Measurements from ENCODE around the gene NR3C1.

NR3C1 gene

DNA sequence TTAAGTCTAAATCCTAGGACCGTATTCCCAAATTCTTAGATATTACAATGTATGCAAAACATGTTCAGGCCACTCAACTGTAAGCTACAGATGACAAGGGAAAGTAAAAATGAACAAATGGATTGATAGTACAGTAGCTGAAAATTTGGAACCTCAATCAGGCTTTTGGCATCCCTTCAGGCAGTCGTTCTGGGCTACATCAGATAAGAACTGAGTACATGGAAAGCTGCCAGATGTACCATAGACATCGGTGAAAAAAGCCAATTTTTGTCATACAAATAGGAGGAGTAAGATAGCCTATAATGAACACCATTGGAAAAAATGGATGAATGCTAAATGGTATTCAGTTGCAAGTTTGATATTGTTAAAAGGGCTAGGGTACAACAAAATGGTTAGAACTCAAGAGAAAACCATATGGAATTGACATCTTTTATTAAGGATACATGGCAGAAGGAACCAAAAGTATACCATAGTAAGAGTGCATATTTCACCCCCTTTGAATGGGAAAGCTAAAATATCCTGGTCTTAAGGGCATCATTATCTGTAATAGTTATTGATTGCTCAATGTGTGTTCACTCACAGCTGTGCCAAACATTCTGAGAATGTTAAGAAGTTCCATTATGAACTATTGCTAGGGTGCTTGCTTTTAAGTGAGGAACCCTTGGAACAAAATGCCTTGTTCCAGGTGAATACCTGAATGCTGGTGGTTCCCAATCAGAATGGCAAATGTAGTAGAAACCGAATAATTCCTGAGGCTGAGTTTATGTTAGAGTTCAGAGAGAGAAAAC lies 86.4 kb downstream of the NR3C1 start:
- peaks cover 10% of the 10 kb centered on the region for H3K4me1 ChIP-seq (ENCODE audit: control insufficient read depth, insufficient read depth, low read length)
- H3K27me3 ChIP-seq (ENCODE audit: control insufficient read depth, insufficient read depth, low read length), result no peaks in the 10 kb centered on the region
- no peaks in the 10 kb centered on the region for H3K9me3 ChIP-seq (ENCODE audit: control insufficient read depth, low read length)
- no peak overlapping the region for H3K9ac ChIP-seq (ENCODE audit: low read length)
- no peaks in the 10 kb centered on the region for H3K36me3 ChIP-seq (ENCODE audit: control insufficient read depth, insufficient read depth, low read length)
- H3K4me3 ChIP-seq (ENCODE audit: low read length), result no peak overlapping the region

- Histone ChIP-seq H3K27me3 (ENCODE audit: control insufficient read depth, insufficient read depth, low read length) (no peaks in the 10 kb centered on the region), H3K9me3 (ENCODE audit: control insufficient read depth, low read length) (no peaks in the 10 kb centered on the region), H3K36me3 (ENCODE audit: control insufficient read depth, insufficient read depth, low read length) (no peaks in the 10 kb centered on the region), H3K4me3 (ENCODE audit: low read length) (no peak overlapping the region), H3K9ac (ENCODE audit: low read length) (no peak overlapping the region), H3K4me1 (ENCODE audit: control insufficient read depth, insufficient read depth, low read length) (peaks cover 10% of the 10 kb centered on the region)
Measured at GRCh38 chr5:143316337-143316736, 87.1 kb downstream of the NR3C1 start.

DNA sequence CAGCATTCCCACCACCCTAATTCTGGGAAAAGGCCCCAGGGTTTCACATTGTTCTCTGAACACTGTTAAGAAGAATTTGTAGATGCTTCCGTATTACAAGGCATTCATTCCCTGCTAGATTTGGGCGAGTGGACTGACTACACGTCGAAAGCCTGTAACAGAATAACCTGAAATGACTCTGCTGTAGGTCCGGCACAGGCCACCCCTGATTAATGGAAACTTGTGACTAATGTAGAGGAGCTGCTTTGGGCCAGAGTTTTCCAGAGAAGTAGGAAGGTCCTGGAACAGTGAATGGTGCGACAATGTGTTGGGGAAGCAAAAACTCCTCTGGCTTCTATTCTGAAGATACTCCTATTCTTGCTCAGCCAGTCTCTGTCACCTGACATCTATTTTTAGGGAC lies 87.6 kb downstream of the NR3C1 start:
- no peak overlapping the region for H3K9ac ChIP-seq (ENCODE audit: low read length)

GRCh38 chr5:143315214-143315613 lies 88.3 kb downstream of the NR3C1 start:
- H3K36me3 ChIP-seq (ENCODE audit: control insufficient read depth, insufficient read depth, low read length), result no peaks in the 10 kb centered on the region
- H3K4me3 ChIP-seq (ENCODE audit: low read length), result no peak overlapping the region
- H3K9ac ChIP-seq (ENCODE audit: low read length), result no peak overlapping the region
- H3K27me3 ChIP-seq (ENCODE audit: control insufficient read depth, insufficient read depth, low read length), result no peaks in the 10 kb centered on the region
- H3K9me3 ChIP-seq (ENCODE audit: control insufficient read depth, low read length), result no peaks in the 10 kb centered on the region
- H3K4me1 ChIP-seq (ENCODE audit: control insufficient read depth, insufficient read depth, low read length), result peaks cover 8% of the 10 kb centered on the region

More for the DNA sequence above, 87.6 kb downstream of the NR3C1 start:
- Histone ChIP-seq H3K36me3 (ENCODE audit: control insufficient read depth, insufficient read depth, low read length) (no peaks in the 10 kb centered on the region), H3K4me1 (ENCODE audit: control insufficient read depth, insufficient read depth, low read length) (peaks cover 10% of the 10 kb centered on the region), H3K4me3 (ENCODE audit: low read length) (no peak overlapping the region), H3K27me3 (ENCODE audit: control insufficient read depth, insufficient read depth, low read length) (no peaks in the 10 kb centered on the region), H3K9me3 (ENCODE audit: control insufficient read depth, low read length) (no peaks in the 10 kb centered on the region)

DNA sequence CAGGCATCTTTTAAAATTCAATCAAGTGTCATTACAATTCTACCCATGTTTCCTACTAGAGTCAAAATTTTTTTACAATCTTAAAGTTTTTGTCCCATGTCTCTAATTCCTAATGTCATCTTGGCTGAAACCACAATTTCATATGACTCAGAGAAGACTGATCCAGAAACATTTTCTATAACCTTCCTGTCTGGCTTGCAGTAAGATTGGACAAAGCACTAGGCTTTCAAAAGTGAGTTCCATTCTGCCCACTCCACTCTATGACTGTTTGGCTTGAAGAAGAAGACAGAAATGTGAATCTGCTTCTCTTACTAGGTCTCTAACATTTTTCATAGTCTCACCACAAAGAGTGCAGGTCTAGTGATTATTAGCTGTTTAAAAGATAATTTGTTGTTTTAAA lies 88.8 kb downstream of the NR3C1 start:
- no peaks in the 10 kb centered on the region for H3K27me3 ChIP-seq (ENCODE audit: control insufficient read depth, insufficient read depth, low read length)
- no peaks in the 10 kb centered on the region for H3K9me3 ChIP-seq (ENCODE audit: control insufficient read depth, low read length)
- H3K36me3 ChIP-seq (ENCODE audit: control insufficient read depth, insufficient read depth, low read length), result no peaks in the 10 kb centered on the region
- no peak overlapping the region for H3K4me3 ChIP-seq (ENCODE audit: low read length)
- peaks cover 2% of the 10 kb centered on the region for H3K4me1 ChIP-seq (ENCODE audit: control insufficient read depth, insufficient read depth, low read length)
- H3K9ac ChIP-seq (ENCODE audit: low read length), result no peak overlapping the region

DNA sequence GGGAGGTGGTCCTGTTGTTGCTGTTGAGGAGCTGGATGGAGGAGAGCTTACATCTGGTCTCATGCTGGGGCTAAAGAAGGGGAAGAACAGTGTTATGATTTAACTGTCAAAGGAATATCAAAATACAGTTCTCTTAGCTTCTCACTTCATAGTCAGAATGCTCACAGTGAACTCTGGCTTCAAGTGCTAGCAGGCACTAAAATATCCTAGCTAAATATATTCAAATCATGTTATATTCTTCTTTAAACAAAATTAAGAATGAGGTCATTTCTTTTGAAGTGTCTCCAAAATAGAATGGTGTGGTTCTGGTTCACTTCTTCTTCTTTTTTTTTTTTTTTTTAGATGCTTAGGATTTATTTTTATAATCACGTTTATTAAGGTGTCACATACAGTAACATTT lies 89.4 kb downstream of the NR3C1 start:
- H3K36me3 ChIP-seq (ENCODE audit: control insufficient read depth, insufficient read depth, low read length), result no peaks in the 10 kb centered on the region
- no peak overlapping the region for H3K9ac ChIP-seq (ENCODE audit: low read length)
- no peaks in the 10 kb centered on the region for H3K27me3 ChIP-seq (ENCODE audit: control insufficient read depth, insufficient read depth, low read length)
- H3K4me1 ChIP-seq (ENCODE audit: control insufficient read depth, insufficient read depth, low read length), result no peaks in the 10 kb centered on the region
- H3K9me3 ChIP-seq (ENCODE audit: control insufficient read depth, low read length), result no peaks in the 10 kb centered on the region
- no peak overlapping the region for H3K4me3 ChIP-seq (ENCODE audit: low read length)

GRCh38 chr5:143313298-143313852 lies 90.1 kb downstream of the NR3C1 start:
- Histone ChIP-seq H3K9me3 (ENCODE audit: control insufficient read depth, low read length) (no peaks in the 10 kb centered on the region), H3K4me3 (ENCODE audit: low read length) (no peak overlapping the region), H3K4me1 (ENCODE audit: control insufficient read depth, insufficient read depth, low read length) (no peaks in the 10 kb centered on the region), H3K36me3 (ENCODE audit: control insufficient read depth, insufficient read depth, low read length) (no peaks in the 10 kb centered on the region), H3K9ac (ENCODE audit: low read length) (no peak overlapping the region), H3K27me3 (ENCODE audit: control insufficient read depth, insufficient read depth, low read length) (no peaks in the 10 kb centered on the region)

DNA sequence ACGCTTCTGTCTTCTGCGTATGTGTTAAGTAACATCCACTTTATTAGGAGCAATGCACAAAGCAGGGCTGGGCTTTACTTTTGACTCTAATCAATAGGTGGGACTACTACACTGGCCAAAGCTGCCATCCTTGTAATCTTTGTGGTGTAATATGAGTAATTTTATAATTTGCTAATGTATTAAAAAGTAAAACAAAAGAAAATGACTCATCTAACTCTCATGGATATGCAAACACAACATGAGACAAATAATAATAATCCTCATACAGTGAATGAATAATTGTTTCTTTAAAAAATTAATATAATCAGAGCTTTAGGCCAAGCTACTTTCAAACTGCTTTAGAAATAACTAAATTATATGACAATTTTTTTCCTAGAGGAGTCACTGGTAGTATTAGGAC lies 90.7 kb downstream of the NR3C1 start:
- Histone ChIP-seq H3K9me3 (ENCODE audit: control insufficient read depth, low read length) (no peaks in the 10 kb centered on the region), H3K36me3 (ENCODE audit: control insufficient read depth, insufficient read depth, low read length) (no peaks in the 10 kb centered on the region), H3K4me1 (ENCODE audit: control insufficient read depth, insufficient read depth, low read length) (no peaks in the 10 kb centered on the region), H3K4me3 (ENCODE audit: low read length) (no peak overlapping the region), H3K27me3 (ENCODE audit: control insufficient read depth, insufficient read depth, low read length) (no peaks in the 10 kb centered on the region), H3K9ac (ENCODE audit: low read length) (no peak overlapping the region)

DNA sequence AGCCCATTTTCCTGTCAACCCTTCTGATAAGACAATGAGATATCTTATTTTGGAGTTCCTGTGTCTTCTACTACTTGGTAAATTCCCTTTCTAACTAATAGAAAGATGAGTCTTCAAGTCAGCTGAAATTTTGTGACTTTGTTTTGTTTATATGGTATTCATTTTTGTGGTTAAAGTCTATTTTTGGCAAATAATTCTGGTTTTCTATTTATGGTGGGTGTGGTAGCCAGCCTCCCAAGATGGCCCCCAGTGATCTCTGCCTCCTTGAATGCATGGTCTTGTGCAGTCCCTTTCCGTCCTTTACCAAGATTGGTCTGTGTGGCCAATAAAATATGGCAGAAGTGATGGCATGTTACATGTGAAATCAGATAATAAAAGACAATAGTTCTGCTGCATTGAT lies 91.5 kb downstream of the NR3C1 start:
- Histone ChIP-seq H3K36me3 (ENCODE audit: control insufficient read depth, insufficient read depth, low read length) (no peaks in the 10 kb centered on the region), H3K4me3 (ENCODE audit: low read length) (no peak overlapping the region), H3K9me3 (ENCODE audit: control insufficient read depth, low read length) (no peaks in the 10 kb centered on the region), H3K4me1 (ENCODE audit: control insufficient read depth, insufficient read depth, low read length) (no peaks in the 10 kb centered on the region), H3K9ac (ENCODE audit: low read length) (no peak overlapping the region), H3K27me3 (ENCODE audit: control insufficient read depth, insufficient read depth, low read length) (no peaks in the 10 kb centered on the region)

- Histone ChIP-seq H3K4me1 (ENCODE audit: control insufficient read depth, insufficient read depth, low read length) (no peaks in the 10 kb centered on the region), H3K9ac (ENCODE audit: low read length) (no peak overlapping the region), H3K9me3 (ENCODE audit: control insufficient read depth, low read length) (no peaks in the 10 kb centered on the region), H3K4me3 (ENCODE audit: low read length) (no peak overlapping the region), H3K27me3 (ENCODE audit: control insufficient read depth, insufficient read depth, low read length) (no peaks in the 10 kb centered on the region), H3K36me3 (ENCODE audit: control insufficient read depth, insufficient read depth, low read length) (no peaks in the 10 kb centered on the region)
Measured at GRCh38 chr5:143311428-143311827, 92.1 kb downstream of the NR3C1 start.

- no peak overlapping the region for H3K9ac ChIP-seq (ENCODE audit: low read length)
- no peaks in the 10 kb centered on the region for H3K4me1 ChIP-seq (ENCODE audit: control insufficient read depth, insufficient read depth, low read length)
- H3K36me3 ChIP-seq (ENCODE audit: control insufficient read depth, insufficient read depth, low read length), result no peaks in the 10 kb centered on the region
Measured at GRCh38 chr5:143309661-143310431, 93.6 kb downstream of the NR3C1 start.

DNA sequence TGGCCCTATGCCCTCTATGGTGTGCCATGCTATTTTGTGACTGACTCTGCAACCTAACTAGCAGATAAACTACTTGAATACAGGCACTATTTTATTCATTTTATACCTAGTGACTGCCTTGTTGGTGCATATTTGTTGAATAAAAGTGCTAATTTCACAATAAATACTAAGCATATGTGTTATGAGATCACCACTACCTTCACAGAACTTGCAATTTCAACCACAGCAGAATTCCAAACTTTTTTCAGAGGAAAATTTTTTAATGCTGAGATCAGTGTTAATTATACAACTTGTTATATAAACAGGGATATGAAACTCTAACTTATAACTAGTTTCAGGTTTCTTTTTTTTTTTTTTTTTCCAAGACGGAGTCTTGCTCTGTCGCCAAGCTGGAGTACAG lies 94.8 kb downstream of the NR3C1 start:
- no peaks in the 10 kb centered on the region for H3K27me3 ChIP-seq (ENCODE audit: control insufficient read depth, insufficient read depth, low read length)
- H3K36me3 ChIP-seq (ENCODE audit: control insufficient read depth, insufficient read depth, low read length), result no peaks in the 10 kb centered on the region
- H3K9ac ChIP-seq (ENCODE audit: low read length), result no peak overlapping the region
- no peaks in the 10 kb centered on the region for H3K4me1 ChIP-seq (ENCODE audit: control insufficient read depth, insufficient read depth, low read length)
- H3K9me3 ChIP-seq (ENCODE audit: control insufficient read depth, low read length), result no peaks in the 10 kb centered on the region
- H3K4me3 ChIP-seq (ENCODE audit: low read length), result no peak overlapping the region

More at GRCh38 chr5:143309661-143310431, 93.6 kb downstream of the NR3C1 start:
- Histone ChIP-seq H3K4me3 (ENCODE audit: low read length) (no peak overlapping the region), H3K9me3 (ENCODE audit: control insufficient read depth, low read length) (no peaks in the 10 kb centered on the region), H3K27me3 (ENCODE audit: control insufficient read depth, insufficient read depth, low read length) (no peaks in the 10 kb centered on the region)

Data from mucosa of stomach (tissue), 1 donor.